ENCODE measurements around the gene ZNF428. TPM values are rescaled to one million over a fixed set of nuclear protein-coding genes. Genes with fewer than 3 reads are reported as not detected.
A peak's percentile ranks its signal among the peaks of the same experiment; 100 is the strongest.
"Not testable (repeated sequence)": the region's sequence is repeated elsewhere in the genome, so short reads cannot be mapped to it uniquely, and the experiment has no call there.

ZNF428 gene
- polyA plus RNA-seq, 4 donors, result 85.7 to 145 (median 117) TPM

DNA sequence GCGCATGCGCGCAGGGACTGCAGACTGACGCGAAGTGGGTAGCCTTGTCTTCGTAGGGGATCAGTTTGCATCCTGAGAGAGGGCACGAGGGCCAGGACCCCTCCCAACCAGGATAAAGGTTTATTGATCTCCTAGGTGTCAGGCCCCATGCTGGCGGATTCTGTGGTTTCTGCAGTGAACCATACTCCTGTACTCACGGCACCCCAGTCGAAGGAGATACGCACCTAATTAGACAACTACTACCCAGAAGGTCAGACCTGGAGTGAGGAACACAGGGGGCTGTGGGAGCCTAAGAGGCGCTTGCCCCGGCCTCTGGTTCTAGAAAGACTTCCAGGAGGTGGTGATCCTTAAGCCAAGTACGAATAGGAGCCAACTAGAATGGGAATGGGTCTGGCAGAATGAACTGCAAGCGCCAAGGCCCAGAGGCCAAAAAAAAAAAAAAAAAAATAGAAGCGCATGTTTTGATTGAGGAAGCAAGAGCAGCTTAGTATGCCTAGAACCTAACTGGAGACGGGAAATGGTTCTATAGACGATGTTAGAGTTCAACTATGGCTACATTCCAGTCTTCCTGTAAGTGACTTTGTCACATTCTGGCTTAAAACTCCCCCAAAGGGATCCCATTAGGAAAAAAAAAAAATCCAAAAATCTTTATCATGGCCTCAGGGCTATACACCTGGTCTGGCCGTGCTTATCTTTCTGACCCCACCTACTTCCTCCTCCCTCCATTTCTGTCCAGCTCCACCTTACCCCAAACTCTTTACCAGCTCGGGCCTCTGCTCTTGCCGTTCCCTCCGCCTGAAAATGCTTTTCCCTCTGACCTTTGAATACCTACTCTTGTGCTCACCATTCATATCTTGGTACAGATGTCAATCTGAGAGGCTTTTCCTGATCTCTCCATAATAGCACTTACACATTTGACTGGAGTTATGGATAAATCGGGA, 902 bp upstream of the ZNF428 start:
- DNase-seq (ENCODE audit: low read depth in 4 of 4, low spot score in 2 of 4), result no peak

DNA sequence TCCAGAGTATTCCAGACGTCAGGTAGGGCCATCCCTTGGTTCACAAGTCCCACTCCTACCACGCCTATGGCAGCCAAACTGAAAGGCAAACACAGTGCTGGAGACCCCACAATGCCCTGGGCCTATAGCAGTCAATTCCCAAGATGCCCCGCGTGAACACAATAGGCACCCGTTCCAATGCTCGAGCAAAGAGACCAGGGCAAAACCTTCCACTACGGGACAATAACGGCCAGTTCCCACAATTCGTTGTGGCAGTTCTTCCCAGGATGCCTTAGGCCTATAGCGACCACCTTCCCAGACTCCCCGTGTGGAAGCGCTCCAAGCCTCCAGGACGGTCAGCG, 538 bp downstream of the ZNF428 start:
- peak in 1 of 4 donors; percentile 31 for DNase-seq (ENCODE audit: low read depth in 4 of 4, low spot score in 2 of 4)

DNA sequence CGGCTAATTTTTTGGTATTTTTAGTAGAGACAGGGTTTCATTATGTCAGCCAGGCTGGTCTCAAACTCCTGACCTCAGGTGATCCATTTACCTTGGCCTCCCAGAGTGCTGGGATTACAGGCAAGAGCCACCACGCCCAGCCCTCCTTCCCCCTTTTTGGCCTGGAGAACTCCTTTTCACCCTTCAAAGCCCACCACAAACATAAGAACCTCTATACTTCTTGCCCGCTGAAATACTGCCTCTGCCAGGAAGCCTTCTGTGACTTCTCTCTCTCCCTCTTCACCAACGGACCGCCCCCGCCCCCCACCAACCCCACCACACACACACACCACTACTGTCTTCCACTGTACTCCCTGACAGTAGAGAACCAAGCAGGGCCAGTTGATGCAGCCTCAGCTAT, 2.5 kb downstream of the ZNF428 start:
- DNase-seq (ENCODE audit: low read depth in 4 of 4, low spot score in 2 of 4), result no peak

DNA sequence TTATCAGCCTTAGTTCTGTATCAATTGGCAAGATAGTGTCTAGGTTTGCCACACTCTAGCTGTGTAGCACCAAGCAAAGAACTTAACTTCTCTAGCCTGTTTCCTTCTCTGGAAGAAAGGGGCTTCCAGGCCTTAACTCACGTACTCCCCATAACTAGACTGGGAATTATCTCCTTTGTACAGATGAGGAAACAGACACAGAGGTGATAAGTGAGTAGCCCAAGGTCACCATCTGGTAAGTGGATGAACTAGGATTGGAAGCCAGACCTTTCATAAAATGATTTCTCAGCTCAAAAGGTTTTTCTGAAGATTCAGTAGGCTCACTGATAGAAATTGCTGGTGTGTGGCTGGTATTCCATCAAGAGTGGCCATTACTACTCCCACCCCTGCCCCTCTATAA, 3.1 kb downstream of the ZNF428 start:
- DNase-seq (ENCODE audit: low read depth in 4 of 4, low spot score in 2 of 4), result no peak

DNA sequence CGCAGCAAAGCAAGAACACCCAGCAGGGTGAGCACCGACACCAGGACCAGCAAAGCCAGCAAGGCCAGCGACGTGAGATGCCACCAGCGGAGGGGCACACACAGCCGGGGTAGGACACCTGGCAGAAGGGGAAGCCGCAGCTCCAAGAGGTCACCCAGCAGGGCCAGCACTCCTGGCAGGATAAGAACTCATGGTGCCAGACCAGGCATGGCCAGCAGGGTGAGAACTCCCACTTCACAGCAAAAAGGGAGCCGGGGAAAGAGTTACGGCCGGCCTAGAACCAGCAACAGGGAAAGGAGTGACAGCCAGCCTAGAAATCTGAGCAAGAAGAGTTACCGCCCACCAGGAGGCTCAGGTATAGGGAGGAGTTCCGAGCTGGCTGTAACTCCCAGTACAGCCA, 7.1 kb downstream of the ZNF428 start:
- no peak for DNase-seq (ENCODE audit: low read depth in 4 of 4, low spot score in 2 of 4)

DNA sequence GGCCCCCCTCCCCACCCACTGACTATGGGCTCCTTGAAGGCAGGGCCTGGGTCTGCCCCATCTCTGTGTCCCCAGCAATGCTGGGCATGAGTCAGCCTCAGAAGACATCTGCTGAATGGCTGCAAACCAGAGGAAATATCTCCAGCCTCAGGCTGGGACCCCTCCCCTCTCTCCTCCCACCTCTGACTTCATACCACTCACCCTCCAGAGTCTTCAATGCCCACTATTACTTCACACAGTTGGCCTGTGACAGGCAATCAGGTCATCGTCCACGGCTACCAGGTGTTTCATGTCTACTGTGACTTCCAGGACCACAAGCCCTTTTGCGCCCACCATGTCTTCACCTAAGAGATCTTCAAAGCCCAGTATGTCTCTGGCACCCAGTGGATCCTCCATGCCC, 7.6 kb downstream of the ZNF428 start, which contains the start of gene SRRM5:
TSS of gene SRRM5 (plus strand) at position 301 of the 400 bp plus-strand sequence. CDS start at position 335, 34 bp downstream.
- no peak for DNase-seq (ENCODE audit: low read depth in 4 of 4, low spot score in 2 of 4)

DNA sequence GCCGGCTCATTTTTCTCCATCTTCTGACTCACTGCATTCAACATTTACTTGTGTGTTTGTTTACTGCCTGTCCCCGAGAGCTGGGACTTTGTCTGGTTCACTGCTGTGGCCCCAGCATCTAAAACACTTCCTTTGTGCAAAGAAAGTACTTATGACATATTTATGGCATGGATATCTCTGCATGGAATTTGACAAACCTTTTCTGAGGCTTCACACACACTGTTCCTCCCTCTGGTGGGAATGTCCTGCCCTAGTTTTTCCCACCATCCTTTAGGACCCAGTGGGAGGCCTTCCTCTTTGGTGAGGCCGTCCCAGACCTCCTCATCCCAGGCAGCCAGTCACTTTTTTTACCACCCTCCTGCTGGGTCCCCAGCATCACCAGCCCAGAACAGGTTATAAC, 8.9 kb downstream of the ZNF428 start:
- no peak for DNase-seq (ENCODE audit: low read depth in 4 of 4, low spot score in 2 of 4)

DNA sequence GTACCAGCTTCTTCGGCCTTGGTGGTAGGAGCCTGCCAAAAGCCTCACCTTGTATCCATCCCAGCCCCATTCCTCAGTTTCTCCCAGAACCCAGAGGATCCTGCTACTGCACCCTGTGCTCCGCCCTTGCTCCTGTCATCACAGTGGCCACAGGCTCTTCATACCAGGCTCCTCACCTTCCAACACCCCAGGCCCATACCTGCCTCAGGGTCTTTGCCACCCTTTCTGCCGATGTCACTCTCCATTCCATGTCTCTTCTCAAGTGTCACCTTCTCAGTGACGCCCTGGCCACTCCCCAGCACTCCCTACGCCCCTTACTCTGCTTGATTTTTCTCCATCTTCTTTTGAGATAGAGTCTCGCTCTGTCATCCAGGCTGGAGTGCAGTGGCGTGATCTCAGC, 9.6 kb downstream of the ZNF428 start:
- no peak for DNase-seq (ENCODE audit: low read depth in 4 of 4, low spot score in 2 of 4)

DNA sequence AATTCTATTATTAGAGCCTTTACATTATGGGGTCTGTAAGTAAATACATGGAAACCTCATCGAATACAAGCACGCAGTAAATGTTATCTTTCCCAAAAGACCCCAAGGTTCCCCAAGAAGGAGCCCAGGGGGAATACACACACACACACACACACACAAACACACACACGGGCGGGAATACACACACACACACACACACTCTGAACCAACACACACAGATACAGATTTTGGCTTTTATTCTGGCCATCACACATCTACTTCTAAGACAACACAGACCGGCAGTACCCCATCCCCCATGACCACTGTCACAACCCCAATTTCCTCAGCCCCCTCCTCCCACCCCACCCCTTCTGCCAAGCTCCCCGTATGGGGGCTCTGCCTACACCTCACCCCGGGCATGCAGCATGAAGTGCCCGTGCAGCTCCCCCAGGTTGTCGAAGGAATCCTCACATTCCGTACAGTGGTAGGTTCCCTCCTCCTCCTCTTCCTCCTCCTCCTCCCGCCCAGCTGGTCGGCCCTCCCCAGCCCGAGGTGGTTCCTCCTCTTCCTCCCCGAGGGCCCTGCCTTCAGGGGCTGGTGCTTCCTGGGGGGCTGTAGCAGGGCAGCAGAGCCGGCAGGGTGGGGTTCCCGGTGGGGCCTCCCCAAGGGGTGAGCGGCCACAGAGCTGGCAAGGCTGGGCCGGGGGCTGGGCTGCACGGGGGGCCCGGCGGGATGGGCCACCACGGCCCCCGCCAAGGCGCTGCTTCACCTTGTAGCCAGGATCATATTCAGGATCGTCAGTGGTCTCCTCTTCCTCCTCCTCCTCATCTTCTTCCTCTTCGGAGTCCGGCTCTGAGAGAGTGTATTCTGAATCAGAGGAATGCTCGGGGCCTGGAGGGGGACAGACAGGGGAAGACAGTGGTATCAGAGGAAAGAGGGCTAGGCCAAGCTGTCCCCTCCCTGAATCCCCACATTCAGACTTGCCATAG, 11.9 kb downstream of the ZNF428 start:
- no peak for DNase-seq (ENCODE audit: low read depth in 4 of 4, low spot score in 2 of 4)

DNA sequence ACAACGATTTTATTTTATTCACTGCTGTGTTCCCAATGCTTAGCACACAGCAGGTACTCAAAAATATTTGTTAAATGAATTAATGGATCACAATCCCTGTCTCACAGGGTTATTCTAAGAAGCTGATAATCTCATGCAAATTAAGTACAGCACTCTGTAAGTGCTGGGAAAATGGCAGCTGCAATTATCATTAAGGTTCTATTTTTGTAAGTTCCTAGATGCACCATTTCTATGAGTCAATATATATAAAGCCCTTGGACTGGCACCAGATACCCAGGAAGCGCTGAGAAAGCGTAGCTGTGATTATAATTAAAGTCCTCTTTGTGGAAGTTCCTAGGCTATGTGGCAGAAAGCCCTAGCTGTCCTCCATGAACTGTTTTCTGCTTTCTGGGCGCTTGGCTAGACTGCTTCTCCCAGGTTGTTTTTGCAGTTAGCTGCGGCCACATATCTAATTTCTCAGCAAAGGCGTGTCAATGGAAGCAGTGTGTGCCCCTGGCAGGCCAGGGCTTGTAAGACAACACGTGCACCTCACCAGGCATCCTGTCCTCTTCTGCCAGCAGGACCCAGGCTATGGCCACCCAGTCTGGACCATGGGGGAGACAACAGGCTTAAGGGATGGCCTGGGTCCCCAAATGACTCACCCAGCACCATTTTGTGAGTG, 12.7 kb downstream of the ZNF428 start:
- no peak for DNase-seq (ENCODE audit: low read depth in 4 of 4, low spot score in 2 of 4)

DNA sequence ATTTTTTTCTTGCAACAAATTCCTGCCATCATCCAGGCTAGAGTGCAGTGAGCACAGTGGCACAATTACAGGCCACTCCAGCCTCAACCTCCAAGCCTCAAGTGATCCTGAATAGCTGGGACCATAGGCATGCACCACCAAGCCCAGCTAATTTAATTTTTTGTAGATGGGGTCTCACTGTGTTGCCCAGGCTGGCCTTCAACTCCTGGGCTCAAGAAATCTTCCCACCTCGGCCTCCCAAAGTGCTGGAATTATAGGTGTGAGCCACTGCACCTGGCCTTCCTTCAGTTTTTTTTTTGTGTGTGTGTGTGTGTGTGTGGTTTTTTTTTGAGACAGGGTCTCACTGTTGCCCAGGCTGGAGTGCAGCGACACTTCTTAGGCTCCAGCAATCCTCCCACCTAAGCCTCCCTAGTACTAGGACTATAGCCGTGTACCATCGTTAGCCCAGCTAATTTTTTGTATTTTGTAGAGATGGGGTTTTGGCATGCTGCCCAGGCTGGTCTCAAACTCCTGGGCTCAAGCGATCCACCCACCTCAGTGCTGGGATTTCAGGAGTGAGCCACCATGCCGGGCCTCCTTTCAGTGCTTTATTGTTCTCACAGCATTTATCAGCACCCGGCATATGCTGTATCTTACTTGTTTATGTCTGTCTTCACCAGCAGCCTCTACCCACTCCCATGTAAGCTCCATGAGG, 13.4 kb downstream of the ZNF428 start:
- no peak for DNase-seq (ENCODE audit: low read depth in 4 of 4, low spot score in 2 of 4)

DNA sequence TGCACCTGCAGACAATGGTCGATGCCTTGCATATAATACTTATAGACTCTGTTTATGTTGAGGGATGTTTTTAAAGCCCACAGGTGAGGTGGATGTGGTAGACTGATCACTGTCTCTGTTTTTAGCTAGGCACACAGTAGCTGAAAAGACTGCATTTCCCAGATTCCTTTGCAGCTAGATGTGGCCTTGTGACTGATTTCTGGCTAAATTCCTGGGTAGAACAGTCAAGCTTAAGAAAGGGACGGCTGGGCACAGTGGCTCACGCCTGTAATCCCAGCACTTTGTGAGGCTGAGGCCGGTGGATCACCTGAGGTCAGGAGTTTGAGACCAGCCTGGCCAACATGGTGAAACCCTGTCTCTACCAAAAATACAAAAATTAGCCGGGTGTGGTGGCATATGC, 19.1 kb downstream of the ZNF428 start:
- not testable (repeated sequence) for DNase-seq (ENCODE audit: low read depth in 4 of 4, low spot score in 2 of 4)

DNA sequence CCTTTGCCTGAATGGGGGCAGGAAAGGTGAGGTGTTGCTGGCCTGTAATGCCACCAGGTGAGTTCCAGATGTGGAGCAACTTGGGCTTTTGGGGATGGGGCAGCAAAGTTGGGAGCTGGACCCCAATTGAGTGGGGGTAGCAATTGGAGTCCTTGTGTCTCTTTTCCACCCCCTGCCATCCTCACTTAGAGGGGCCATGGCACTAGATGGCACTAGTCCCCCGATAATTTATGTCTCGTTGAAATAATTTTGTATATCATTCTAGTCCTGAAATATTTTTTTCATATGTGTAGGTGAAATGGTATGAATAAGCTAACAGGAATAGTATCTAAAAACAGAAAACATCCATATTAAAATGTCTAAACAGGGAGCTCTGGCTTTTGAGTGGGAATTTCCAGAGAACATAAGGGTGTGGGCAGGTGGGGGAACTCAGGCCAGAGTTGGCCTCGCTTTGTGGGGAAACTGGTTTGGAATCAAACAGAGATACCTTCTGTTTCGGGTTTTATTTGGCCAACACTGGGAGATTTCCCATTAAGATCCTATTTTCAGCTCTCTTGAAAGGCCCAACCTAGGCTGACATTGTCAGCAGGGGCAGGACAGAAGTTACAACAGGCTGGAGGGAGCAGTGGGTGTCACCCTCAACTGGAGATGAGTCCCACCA, 19.7 kb downstream of the ZNF428 start:
- no peak for DNase-seq (ENCODE audit: low read depth in 4 of 4, low spot score in 2 of 4)

DNA sequence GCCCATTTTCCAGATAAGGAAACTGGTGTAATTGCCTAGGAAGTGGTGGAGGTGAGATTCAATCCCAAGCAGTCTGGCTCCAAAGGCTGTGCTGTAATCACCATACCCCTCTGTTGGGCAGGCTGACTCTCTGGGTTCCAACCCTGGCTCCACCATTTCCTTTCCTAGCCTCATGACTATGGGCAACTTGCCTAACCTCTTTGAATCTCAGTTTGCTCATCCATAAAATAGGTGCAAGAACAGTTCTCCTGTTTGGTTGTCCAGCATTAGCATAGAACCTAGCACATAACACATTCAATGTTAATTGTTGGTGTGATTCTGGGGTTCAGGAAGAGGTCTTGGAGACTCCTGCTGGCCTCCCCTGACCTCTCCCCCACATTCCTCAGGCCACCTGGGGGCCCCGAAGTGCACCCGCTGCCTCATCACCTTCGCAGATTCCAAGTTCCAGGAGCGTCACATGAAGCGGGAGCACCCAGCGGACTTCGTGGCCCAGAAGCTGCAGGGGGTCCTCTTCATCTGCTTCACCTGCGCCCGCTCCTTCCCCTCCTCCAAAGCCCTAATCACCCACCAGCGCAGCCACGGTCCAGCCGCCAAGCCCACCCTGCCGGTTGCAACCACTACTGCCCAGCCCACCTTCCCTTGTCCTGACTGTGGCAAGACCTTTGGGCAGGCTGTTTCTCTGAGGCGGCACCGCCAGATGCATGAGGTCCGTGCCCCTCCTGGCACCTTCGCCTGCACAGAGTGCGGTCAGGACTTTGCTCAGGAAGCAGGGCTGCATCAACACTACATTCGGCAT, 20.8 kb downstream of the ZNF428 start:
- DNase-seq (ENCODE audit: low read depth in 4 of 4, low spot score in 2 of 4), result no peak

DNA sequence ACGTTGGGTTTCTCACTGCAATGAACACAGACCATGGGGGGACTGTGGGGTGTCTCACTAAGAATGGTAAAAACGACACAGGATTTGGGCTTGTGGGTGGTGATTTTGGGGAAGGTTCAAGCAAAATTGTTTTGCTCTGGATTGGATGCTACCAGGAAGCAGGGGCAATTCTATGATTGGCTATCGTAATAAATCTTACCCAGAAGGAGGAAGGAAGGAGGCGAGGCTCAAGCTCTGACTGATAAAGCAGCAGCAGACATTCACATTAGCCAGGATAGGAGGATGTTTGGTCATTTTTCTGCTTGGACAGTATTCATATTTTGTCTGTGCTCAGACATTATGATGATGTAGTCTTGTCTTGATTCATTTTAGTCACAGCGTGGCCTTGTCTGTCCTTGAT, 21.6 kb downstream of the ZNF428 start:
- DNase-seq (ENCODE audit: low read depth in 4 of 4, low spot score in 2 of 4), result no peak

DNA sequence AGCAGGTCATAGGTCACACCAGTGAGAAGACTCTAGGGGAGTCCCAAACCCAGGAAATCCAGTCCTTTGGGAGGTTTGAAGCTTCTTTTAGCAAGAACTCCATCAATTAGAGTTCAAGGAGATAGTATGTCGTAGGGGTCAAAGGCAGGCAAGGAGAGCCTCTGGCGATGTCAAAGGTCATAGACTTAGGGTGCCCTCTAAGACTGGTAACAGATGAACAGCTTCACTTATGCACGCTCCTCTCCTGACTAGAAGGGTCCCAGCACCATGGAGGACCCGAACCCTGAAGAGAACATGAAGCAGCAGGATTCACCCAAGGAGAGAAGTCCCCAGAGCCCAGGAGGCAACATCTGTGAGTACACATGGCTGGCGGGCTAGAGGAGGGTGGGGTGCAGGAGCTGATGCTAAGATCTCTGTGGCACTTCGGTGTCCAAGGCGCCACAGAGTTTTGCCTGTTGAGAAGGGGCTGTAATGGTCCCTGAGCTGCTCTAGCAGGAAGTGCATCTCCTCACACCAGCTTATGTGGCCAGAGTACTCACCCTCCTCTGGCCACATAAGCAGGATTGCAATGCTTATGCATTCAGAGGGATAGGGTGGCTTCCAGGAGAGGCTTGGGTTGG, 22.5 kb downstream of the ZNF428 start:
- DNase-seq (ENCODE audit: low read depth in 4 of 4, low spot score in 2 of 4), result no peak

DNA sequence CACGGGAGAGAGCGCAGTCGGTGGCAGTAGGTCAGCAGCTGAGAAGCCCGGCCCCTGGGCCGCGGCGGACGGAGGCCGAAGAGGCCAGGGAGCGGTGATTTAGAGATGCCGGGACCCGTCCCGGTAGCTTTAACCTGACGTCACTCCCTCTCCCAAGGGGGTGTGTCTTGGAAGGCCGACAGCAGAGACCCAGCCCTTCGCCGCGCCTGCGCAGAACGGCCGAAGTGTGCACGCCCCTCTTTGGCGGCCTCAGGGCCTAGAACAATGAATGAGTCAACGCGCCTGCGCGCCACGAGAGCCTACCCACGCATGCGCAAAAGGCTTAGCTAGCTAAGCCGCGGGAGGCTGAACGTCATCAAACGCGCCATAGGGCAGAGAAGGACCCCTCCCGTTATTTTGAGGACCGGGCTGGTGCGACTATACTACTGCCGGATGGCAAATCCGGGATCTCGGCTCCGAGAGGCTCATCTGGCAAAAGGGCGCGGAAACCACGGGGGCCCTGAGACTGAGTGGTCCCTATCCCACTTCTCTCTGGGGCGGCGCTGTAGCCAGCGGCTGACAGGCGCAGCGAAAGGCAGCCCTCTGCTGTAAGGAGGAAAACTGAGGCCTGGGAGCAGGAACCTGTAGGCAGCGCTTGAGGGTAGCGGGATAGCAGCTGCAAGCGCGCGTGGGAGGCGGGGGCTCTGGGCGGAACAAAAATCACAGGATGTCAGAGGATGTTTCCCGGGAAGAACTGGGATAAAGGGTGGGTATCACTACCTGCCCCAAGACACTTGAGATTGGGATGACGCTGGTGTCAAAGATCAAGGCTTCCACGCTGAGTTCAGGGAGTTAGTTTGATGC, 23.2 kb downstream of the ZNF428 start, which contains the start of the genes IRGQ and ZNF576:
TSS of gene IRGQ (minus strand) at position 136 of the 843 bp plus-strand sequence. CDS start 796 bp downstream, outside the sequence.
TSS of gene ZNF576 (plus strand) at position 597 of the 843 bp plus-strand sequence. CDS start 514 bp downstream, outside the sequence.
- DNase-seq (ENCODE audit: low read depth in 4 of 4, low spot score in 2 of 4), result peak; percentile 99 to 100 (median 100)
